Ishikawa (cell line): ENCODE measurements around the gene SERPINB11.
A peak's percentile ranks its signal among the peaks of the same experiment; 100 is the strongest.
"Not testable (repeated sequence)": the region's sequence is repeated elsewhere in the genome, so short reads cannot be mapped to it uniquely, and the experiment has no call there.

Source experiments
- CEBPB ChIP-seq: IDR thresholded peaks from 2 replicates; pipeline ENCODE4 v1.6.1; 2012
- CREB1 ChIP-seq: IDR thresholded peaks from 2 replicates; pipeline ENCODE4 v1.6.1; 2012; ENCODE audit warnings: low read depth
- EGR1 ChIP-seq: IDR thresholded peaks from 2 replicates; pipeline ENCODE4 v1.6.1; 2012
- EP300 ChIP-seq: IDR thresholded peaks from 2 replicates; pipeline ENCODE4 v1.6.1; 2012; ENCODE audit warnings: borderline replicate concordance
- FOXM1 ChIP-seq: IDR thresholded peaks from 2 replicates; pipeline ENCODE4 v1.6.1; 2012; ENCODE audit warnings: low read depth, borderline replicate concordance
- MAX ChIP-seq: IDR thresholded peaks from 2 replicates; pipeline ENCODE4 v1.6.1; 2012
- NFIC ChIP-seq: IDR thresholded peaks from 2 replicates; pipeline ENCODE4 v1.6.1; 2012
- RAD21 ChIP-seq: IDR thresholded peaks from 2 replicates; pipeline ENCODE4 v1.6.1; 2012; ENCODE audit warnings: low read depth
- REST ChIP-seq: IDR thresholded peaks from 2 replicates; pipeline ENCODE4 v1.6.1; 2012; ENCODE audit warnings: low read depth, mild to moderate bottlenecking
- TAF1 ChIP-seq: IDR thresholded peaks from 2 replicates; pipeline ENCODE4 v1.6.1; 2012; ENCODE audit warnings: low read depth, mild to moderate bottlenecking
- TCF12 ChIP-seq: IDR thresholded peaks from 2 replicates; pipeline ENCODE4 v1.6.1; 2012; ENCODE audit warnings: low read depth
- TEAD4 ChIP-seq: IDR thresholded peaks from 2 replicates; pipeline ENCODE4 v1.6.1; 2012
- USF1 ChIP-seq: IDR thresholded peaks from 2 replicates; pipeline ENCODE4 v1.6.1; 2012
- YY1 ChIP-seq: IDR thresholded peaks from 2 replicates; pipeline ENCODE4 v1.6.1; 2012; ENCODE audit warnings: low read depth
- ZBTB7A ChIP-seq: IDR thresholded peaks from 2 replicates; pipeline ENCODE4 v1.6.1; 2012; ENCODE audit warnings: low read depth

The SERPINB11 gene

GRCh38 chr18:63702660-63703059 lies at the start of gene SERPINB11:
SERPINB11 (plus strand) TSS chr18:63702960; CDS start chr18:63710194, 7,234 bp downstream.
- no peak for TF ChIP-seq TEAD4
- no peak for TF ChIP-seq USF1
- TF ChIP-seq NFIC, result no peak
- TF ChIP-seq EP300, result no peak
- TF ChIP-seq EGR1, result no peak
- TF ChIP-seq RAD21, result no peak
- TF ChIP-seq FOXM1, result no peak
- TF ChIP-seq REST, result no peak
- TF ChIP-seq TCF12, result no peak
- TF ChIP-seq TAF1, result no peak
- no peak for TF ChIP-seq CEBPB
- no peak for TF ChIP-seq ZBTB7A
- TF ChIP-seq MAX, result no peak
- no peak for TF ChIP-seq CREB1
- TF ChIP-seq YY1, result no peak

GRCh38 chr18:63661750-63662149 lies 41.0 kb upstream of the SERPINB11 start, which contains the start of gene SERPINB3:
SERPINB3 (minus strand) TSS chr18:63661893; CDS start chr18:63661216, 677 bp downstream.
- TF ChIP-seq TCF12, USF1, FOXM1: not testable (repeated sequence)

DNA sequence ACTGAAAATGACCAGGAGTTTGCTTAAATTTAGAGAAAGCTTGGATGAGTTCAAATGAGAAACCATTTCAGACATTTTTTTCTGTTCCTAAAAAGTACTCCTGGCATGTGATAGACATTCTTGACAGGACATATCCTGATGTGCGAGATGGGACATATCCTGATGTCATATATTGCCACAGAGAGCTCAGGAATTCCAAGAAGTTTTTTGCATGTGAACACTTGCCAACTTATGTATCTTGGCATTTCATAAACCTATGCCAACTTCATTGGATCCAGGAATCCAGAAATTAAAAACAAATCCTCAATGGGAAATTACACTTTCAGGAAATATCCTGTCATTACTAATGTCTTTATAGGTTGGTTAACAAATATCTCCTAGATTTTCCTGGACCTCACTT lies 38.2 kb upstream of the SERPINB11 start:
- TF ChIP-seq USF1 (no peak), YY1 (no peak), CREB1 (no peak), EGR1 (no peak), TEAD4 (no peak), MAX (no peak), RAD21 (no peak), CEBPB (no peak), NFIC (no peak), TAF1 (no peak), REST (no peak), TCF12 (no peak), ZBTB7A (no peak), EP300 (no peak), FOXM1 (no peak)

GRCh38 chr18:63676526-63677323 lies 26.0 kb upstream of the SERPINB11 start:
- no peak for TF ChIP-seq TEAD4
- TF ChIP-seq RAD21, result peak; percentile 30; the same call in 1 of the 2 replicates

DNA sequence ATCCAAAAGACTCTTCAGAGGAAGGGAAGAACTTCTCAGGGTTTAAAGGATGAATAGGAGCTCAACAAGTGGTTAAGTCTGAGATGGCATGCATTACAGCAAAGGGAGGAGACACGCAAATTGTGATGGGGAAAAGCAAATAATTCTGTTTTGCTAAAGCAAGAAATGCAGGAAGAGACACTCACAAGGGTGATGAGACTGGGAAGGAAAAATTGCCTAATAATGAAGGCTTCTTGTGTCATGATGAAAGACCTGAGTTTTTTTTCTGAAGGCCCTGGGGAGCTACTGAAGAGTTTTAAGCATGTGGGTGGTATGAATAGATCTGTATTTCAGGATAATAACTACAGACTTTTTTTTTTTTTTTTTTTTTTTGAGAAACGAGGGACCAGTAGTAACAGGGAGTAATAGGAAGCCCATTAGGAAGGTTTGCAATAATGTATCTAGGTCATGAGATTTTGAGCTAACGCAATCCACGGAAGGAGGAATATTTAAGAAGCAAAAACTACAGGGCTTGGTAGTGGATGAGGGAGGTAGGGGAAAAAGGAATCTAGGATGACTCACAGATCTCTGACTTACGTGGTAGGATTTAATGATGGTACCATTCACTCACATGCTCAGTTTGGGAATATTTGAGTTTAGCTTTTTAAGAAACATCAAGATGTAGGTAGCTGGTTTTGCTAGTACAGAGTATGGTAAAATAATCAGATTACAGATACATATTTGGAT lies 25.1 kb upstream of the SERPINB11 start:
- TF ChIP-seq NFIC (no peak), TAF1 (no peak), EP300 (no peak), EGR1 (no peak), REST (no peak), FOXM1 (no peak), CREB1 (no peak), TCF12 (no peak), MAX (no peak), CEBPB (no peak), YY1 (no peak), ZBTB7A (no peak), USF1 (no peak), RAD21 (no peak), TEAD4 (no peak)
